GM23248 (cell line): Measurements from ENCODE around the gene ZBED2. TPM values are rescaled to one million over a fixed set of nuclear protein-coding genes. Genes with fewer than 3 reads are reported as not detected.

ENCODE experiments used
- DNase-seq: peaks from one replicate; pipeline ENCODE4 v3.0.0-alpha.2; 2015
- H2AFZ ChIP-seq: fragments of 200-600 bp; sonication (generic); 2 replicates; pipeline ENCODE4 v1.6.1; 2016; ENCODE audit warnings: antibody characterized with exemption
- H3F3A ChIP-seq: fragments of 200-600 bp; sonication (generic); 2 replicates; pipeline ENCODE4 v1.6.1; 2016; ENCODE audit warnings: mild to moderate bottlenecking, antibody characterized with exemption, mixed run types; ENCODE audit not compliant: insufficient read depth
- H3K27ac ChIP-seq: fragments of 200-600 bp; sonication (generic); 2 replicates; pipeline ENCODE4 v1.5.1; 2016; ENCODE audit warnings: mild to moderate bottlenecking
- H3K27me3 ChIP-seq: fragments of 200-600 bp; sonication (generic); replicated peaks from 2 replicates; pipeline ENCODE4 v1.6.1; 2016; ENCODE audit warnings: mild to moderate bottlenecking; ENCODE audit not compliant: insufficient read depth
- H3K36me3 ChIP-seq: fragments of 200-600 bp; sonication (generic); 2 replicates; pipeline ENCODE4 v1.6.1; 2016; ENCODE audit warnings: low read depth, mild to moderate bottlenecking
- H3K4me1 ChIP-seq: fragments of 200-600 bp; sonication (generic); 2 replicates; pipeline ENCODE4 v1.6.1; 2016; ENCODE audit warnings: mild to moderate bottlenecking; ENCODE audit not compliant: insufficient read depth
- H3K4me2 ChIP-seq: fragments of 200-600 bp; sonication (generic); one replicate; pipeline ENCODE4 v1.6.1; 2016; ENCODE audit warnings: mild to moderate bottlenecking; ENCODE audit not compliant: unreplicated experiment
- H3K4me3 ChIP-seq: fragments of 200-600 bp; sonication (generic); 2 replicates; pipeline ENCODE4 v1.5.1; 2016; ENCODE audit warnings: mild to moderate bottlenecking
- H3K79me2 ChIP-seq: fragments of 200-600 bp; sonication (generic); 2 replicates; pipeline ENCODE4 v1.6.1; 2016; ENCODE audit warnings: mild to moderate bottlenecking; ENCODE audit not compliant: insufficient read depth
- H3K9ac ChIP-seq: fragments of 200-600 bp; sonication (generic); 2 replicates; pipeline ENCODE4 v1.6.1; 2016; ENCODE audit warnings: mild to moderate bottlenecking
- H3K9me2 ChIP-seq: fragments of 200-600 bp; sonication (generic); 2 replicates; pipeline ENCODE4 v1.6.1; 2016; ENCODE audit warnings: mixed run types, mild to moderate bottlenecking, moderate library complexity; ENCODE audit not compliant: insufficient read depth
- H3K9me3 ChIP-seq: fragments of 200-600 bp; sonication (generic); one replicate; pipeline ENCODE4 v1.6.1; 2017; ENCODE audit warnings: low read depth
- H4K20me1 ChIP-seq: fragments of 200-600 bp; sonication (generic); 2 replicates; pipeline ENCODE4 v1.6.0; 2016; ENCODE audit not compliant: insufficient read depth
- EZH2 ChIP-seq: fragments of 200-600 bp; sonication (generic); IDR thresholded peaks from 2 replicates; pipeline ENCODE4 v1.6.1; 2018; ENCODE audit warnings: antibody characterized with exemption, mild to moderate bottlenecking; ENCODE audit not compliant: insufficient read depth, poor library complexity, severe bottlenecking
- EZH2phosphoT487 ChIP-seq: fragments of 200-600 bp; sonication (generic); IDR thresholded peaks from 2 replicates; pipeline ENCODE4 v1.6.1; 2018; ENCODE audit warnings: antibody characterized with exemption, moderate library complexity, mild to moderate bottlenecking, low read depth; ENCODE audit not compliant: insufficient read depth
- WGBS, 2 experiments: methylation state at CpG; one replicate each; pipeline ENCODE4 v1.1.6; 2015 to 2017; ENCODE audit warnings: low lambda C conversion rate in 2 of 2, low coverage in 1 of 2; ENCODE audit errors: missing lambda C conversion rate in 2 of 2; 5-methylcytosine and 5-hydroxymethylcytosine counted together
- in situ Hi-C: fragments of 300-500 bp; cut with MboI; formaldehyde crosslinking; loops from 2 replicates; pipeline ENCODE4 v1.15.0; 2020
- polyA plus RNA-seq: library from polyadenylated mRNA; unstranded; fragments of >200 nt; fragmentation: Nextera tagmentation; extraction: Ambion mirVana; gene quantifications from 2 replicates; pipeline ENCODE4 v1.2.1, GENCODE V29; 2016
- total RNA-seq: library from RNA; depleted of rRNA; stranded (reverse); fragments of >200 nt; shearing (Covaris generic); gene quantifications from 2 replicates; pipeline ENCODE4 v1.2.3, GENCODE V29; 2014

Gene ZBED2
- total and polyA plus RNA-seq, 2 experiments from 2014 or later = not detected

DNA sequence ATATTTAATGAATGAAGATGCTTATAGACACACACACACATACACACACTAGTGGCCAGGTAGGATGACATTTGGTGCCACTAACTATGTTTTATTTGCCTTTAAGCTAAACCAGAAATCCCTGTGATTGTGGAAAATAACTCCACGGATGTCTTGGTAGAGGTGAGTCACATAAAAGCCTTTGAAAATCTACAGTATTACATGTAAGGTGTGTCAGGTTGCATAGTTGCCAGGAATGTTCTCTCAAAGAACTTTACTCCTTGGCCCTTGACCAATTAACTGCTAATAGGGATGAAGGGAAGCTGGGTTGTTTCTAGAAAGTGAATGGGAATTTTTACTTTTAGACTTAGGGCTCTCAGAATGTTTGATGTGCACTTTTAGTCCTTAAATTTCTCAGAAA is 9.9 kb downstream of the ZBED2 start:
- no peak overlapping the region for H3K4me2 ChIP-seq
- peak; percentile 20 for DNase-seq
- H3K27ac ChIP-seq = no peak overlapping the region
- H3K27me3 ChIP-seq = no peaks in the 10 kb centered on the region
- no peak overlapping the region for H3K4me3 ChIP-seq
- no peak overlapping the region for H3K9ac ChIP-seq
- in situ Hi-C loops = no loop called here
- H3K36me3 ChIP-seq = no peaks in the 10 kb centered on the region
- TF ChIP-seq EZH2 (no peak), EZH2phosphoT487 (no peak)
- H3K79me2 ChIP-seq = no peaks in the 10 kb centered on the region
- peaks cover 38% of the 10 kb centered on the region for H3K4me1 ChIP-seq
- H2AFZ ChIP-seq = no peak overlapping the region
- H4K20me1 ChIP-seq = no peaks in the 10 kb centered on the region
- H3F3A ChIP-seq = peaks cover 14% of the 10 kb centered on the region
- WGBS, 2 experiments = 28 to 29% methylated on average over 1 of the region's 1 CpG
- no peaks in the 10 kb centered on the region for H3K9me2 ChIP-seq
- H3K9me3 ChIP-seq = no peaks in the 10 kb centered on the region

DNA sequence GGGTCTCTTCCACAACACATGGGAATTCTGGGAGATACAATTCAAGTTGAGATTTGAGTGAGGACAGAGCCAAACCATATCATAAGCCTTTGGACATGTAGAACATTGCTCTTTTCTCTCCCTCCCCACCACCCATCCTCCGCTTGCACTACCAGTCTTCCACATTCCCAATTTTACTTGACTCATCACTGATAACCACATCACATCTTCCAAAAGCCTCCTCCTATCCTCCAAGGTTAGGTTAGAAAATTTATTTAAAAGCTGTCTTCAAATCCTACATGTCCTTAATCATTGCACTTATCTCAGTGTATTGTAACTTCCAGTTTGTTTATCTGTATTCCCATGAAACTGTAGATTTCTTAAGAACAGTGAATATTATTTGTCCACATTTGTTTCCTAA is 10.4 kb downstream of the ZBED2 start:
- H3K4me2 ChIP-seq = no peak overlapping the region
- no peaks in the 10 kb centered on the region for H3K27me3 ChIP-seq
- H3K9me3 ChIP-seq = no peaks in the 10 kb centered on the region
- no peaks in the 10 kb centered on the region for H4K20me1 ChIP-seq
- peaks cover 14% of the 10 kb centered on the region for H3F3A ChIP-seq
- H3K9me2 ChIP-seq = no peaks in the 10 kb centered on the region
- H3K36me3 ChIP-seq = no peaks in the 10 kb centered on the region
- in situ Hi-C loops = no loop called here
- WGBS, 2 experiments = 87 to 93% methylated on average over 1 of the region's 1 CpG
- no peak for DNase-seq
- H3K79me2 ChIP-seq = no peaks in the 10 kb centered on the region
- peaks cover 34% of the 10 kb centered on the region for H3K4me1 ChIP-seq
- no peak overlapping the region for H3K27ac ChIP-seq
- no peak overlapping the region for H2AFZ ChIP-seq
- TF ChIP-seq EZH2phosphoT487 = no peak
- no peak for TF ChIP-seq EZH2
- H3K4me3 ChIP-seq = no peak overlapping the region
- no peak overlapping the region for H3K9ac ChIP-seq

DNA sequence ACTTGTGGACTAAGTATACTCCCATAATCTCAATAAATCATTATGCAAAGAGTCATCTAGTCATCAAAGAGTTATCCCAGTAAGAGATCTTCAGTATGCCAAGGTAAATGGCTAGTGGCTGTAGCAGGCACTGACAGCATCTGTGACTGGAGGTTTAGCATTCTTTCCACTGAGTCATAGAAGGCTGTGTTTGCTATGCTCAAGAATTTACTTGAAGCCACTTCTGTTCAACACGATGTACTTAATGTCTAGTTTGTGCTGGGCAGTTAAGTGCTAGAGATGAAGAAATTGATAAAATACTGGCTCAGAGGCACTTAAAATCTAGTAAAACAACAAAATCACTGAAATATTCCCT is 13.0 kb downstream of the ZBED2 start:
- Histone ChIP-seq H3K36me3 (no peaks in the 10 kb centered on the region), H2AFZ (no peak overlapping the region), H3K9ac (no peak overlapping the region), H3K9me2 (no peaks in the 10 kb centered on the region), H3K4me2 (peak overlapping the region; percentile 19), H3K27ac (peak overlapping the region; percentile 41), H3K79me2 (no peaks in the 10 kb centered on the region), H3K4me1 (peaks cover 25% of the 10 kb centered on the region), H3K27me3 (no peaks in the 10 kb centered on the region), H4K20me1 (no peaks in the 10 kb centered on the region), H3F3A (peaks cover 14% of the 10 kb centered on the region), H3K4me3 (no peak overlapping the region), H3K9me3 (no peaks in the 10 kb centered on the region)
- no peak for TF ChIP-seq EZH2
- TF ChIP-seq EZH2phosphoT487 = no peak
- in situ Hi-C loops = no loop called here
- WGBS, 2 experiments = 0 to 3% methylated on average over 1 of the region's 1 CpG
- peak; percentile 87 for DNase-seq

DNA sequence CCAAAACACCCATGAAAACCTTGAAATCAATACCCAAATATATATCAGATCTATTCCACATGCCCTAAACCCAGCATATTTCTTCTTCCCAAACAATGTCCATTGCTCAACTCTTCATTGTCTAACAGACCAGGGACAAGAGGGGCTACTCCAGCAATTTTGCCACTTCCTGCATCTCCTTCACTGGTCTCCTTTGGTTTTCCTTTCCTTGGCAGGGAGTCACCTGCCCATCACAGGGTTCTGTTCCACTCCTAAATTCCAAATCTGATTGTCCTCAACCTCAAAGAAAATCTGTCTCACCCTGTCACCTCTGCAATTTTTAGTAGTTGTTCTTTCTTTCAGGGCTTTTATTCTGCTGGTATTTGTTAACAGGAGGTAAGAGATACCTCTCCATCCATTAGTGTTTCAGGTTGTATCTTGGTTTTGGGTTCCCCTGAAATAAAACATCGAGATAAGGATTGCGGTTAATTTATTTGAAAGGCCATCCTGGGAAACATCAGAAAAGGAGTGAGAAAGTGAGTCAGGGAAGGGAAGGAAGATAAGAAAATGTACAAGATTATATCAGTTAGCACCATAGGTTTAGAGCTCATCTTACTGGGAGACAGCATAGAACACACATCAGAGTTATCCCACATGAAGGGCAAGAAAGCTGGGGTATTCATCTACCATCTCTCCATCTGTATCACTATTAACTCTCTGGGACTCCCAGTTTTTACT is 13.6 kb downstream of the ZBED2 start:
- 65 to 79% methylated on average over 2 of the region's 2 CpGs for WGBS, 2 experiments
- Histone ChIP-seq H3K79me2 (no peaks in the 10 kb centered on the region), H3K9me3 (no peaks in the 10 kb centered on the region), H2AFZ (no peak overlapping the region), H3K4me3 (no peak overlapping the region), H3K4me2 (peak overlapping the region; percentile 19), H3K27ac (0 out of 2 replicates have a peak overlapping the region, but pooled peaks have one; percentile 8), H3K36me3 (no peaks in the 10 kb centered on the region), H3K9me2 (no peaks in the 10 kb centered on the region), H3F3A (peaks cover 14% of the 10 kb centered on the region), H3K4me1 (peaks cover 25% of the 10 kb centered on the region), H3K27me3 (no peaks in the 10 kb centered on the region), H4K20me1 (no peaks in the 10 kb centered on the region), H3K9ac (no peak overlapping the region)
- TF ChIP-seq EZH2 = no peak
- TF ChIP-seq EZH2phosphoT487 = no peak
- no peak for DNase-seq
- in situ Hi-C loops = no loop called here

DNA sequence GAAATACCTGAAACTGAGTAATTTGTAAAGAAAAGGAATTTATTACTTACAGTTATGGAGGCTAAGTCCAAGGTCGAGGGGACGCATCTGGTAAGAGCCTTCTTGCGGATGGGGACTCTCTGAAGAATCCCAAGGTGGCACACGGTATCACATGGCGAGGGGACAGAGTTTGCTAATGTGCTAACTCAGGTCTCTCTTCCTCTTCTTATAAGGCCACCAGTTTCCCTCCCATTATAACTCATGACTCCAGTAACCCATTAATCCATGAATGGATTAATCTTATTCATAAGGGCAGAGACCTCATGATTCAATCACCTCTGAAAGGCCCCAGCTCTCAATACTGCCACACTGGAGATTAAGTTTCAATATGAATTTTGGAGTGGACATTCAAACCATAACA is 15.7 kb downstream of the ZBED2 start:
- Histone ChIP-seq H3K9me3 (no peaks in the 10 kb centered on the region), H3K27me3 (no peaks in the 10 kb centered on the region), H3K4me1 (peaks cover 21% of the 10 kb centered on the region), H3K27ac (no peak overlapping the region), H3K36me3 (no peaks in the 10 kb centered on the region), H3K79me2 (no peaks in the 10 kb centered on the region), H3K9ac (no peak overlapping the region), H3F3A (peaks cover 14% of the 10 kb centered on the region), H3K9me2 (no peaks in the 10 kb centered on the region), H4K20me1 (no peaks in the 10 kb centered on the region), H2AFZ (no peak overlapping the region), H3K4me3 (no peak overlapping the region), H3K4me2 (no peak overlapping the region)
- no peak for DNase-seq
- 72 to 91% methylated on average over 5 of the region's 5 CpGs for WGBS, 2 experiments
- TF ChIP-seq EZH2phosphoT487 (no peak), EZH2 (no peak)
- in situ Hi-C loops = no loop called here
